ENCODE measurements around the gene TSKS.

DNA sequence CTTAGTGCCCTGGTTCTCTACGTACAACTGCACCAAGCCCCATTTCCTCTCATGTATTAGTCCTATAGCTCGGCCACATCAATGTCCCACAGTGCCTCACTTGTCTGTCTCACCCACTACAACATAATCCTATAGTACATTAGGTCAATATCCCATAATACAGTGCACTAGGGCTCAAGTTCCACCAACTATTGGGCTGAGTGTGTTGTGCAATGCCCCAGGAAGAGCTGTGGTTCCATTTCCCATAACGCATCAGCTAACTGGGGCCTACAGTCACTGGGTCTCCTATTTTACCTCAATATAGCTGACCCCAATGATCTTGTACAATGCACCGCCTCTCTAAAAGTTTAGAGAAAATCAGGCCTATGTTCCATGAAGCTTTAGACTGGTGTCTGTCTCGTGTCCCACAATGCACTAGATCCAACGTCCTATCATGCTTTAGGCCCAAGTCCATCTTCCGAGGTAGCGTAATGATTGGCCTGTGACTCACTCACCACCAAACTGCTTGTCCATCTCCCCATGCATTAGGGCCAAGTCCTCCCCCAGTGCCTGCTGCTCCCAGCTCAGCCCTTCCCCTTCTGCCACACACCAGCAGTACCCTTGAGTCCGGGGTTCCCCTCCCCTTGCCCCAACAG, 21.8 kb downstream of the TSKS start:
- TF ChIP-seq POLR2A (IDR thresholded peaks at IDR 0.05) (no peak), EP300 (IDR thresholded peaks at IDR 0.05) (no peak)
- TF ChIP-seq, protein P1, sequence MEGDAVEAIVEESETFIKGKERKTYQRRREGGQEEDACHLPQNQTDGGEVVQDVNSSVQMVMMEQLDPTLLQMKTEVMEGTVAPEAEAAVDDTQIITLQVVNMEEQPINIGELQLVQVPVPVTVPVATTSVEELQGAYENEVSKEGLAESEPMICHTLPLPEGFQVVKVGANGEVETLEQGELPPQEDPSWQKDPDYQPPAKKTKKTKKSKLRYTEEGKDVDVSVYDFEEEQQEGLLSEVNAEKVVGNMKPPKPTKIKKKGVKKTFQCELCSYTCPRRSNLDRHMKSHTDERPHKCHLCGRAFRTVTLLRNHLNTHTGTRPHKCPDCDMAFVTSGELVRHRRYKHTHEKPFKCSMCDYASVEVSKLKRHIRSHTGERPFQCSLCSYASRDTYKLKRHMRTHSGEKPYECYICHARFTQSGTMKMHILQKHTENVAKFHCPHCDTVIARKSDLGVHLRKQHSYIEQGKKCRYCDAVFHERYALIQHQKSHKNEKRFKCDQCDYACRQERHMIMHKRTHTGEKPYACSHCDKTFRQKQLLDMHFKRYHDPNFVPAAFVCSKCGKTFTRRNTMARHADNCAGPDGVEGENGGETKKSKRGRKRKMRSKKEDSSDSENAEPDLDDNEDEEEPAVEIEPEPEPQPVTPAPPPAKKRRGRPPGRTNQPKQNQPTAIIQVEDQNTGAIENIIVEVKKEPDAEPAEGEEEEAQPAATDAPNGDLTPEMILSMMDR (IDR thresholded peaks at IDR 0.05), result no peak

Data from sigmoid colon (tissue), 4 donors.